Measurements from ENCODE around the gene PROM2. TPM values are rescaled to one million over a fixed set of nuclear protein-coding genes. Genes with fewer than 3 reads are reported as not detected.

Gene PROM2
- total and polyA plus RNA-seq, 2 donors (not counting 3 experiments of a cell fraction or from before 2014, with no cell fraction given), result 0.39 to 0.60 TPM

GRCh38 chr2:95319481-95320343, 45.5 kb downstream of the PROM2 start:
- TF ChIP-seq FOS (IDR thresholded peaks at IDR 0.05; ENCODE audit: borderline replicate concordance, insufficient read depth, low read length) (no peak), MAX (IDR thresholded peaks at IDR 0.05; ENCODE audit: insufficient read depth, insufficient read length) (no peak), MYC (IDR thresholded peaks at IDR 0.05; ENCODE audit: low read depth, low read length) (no peak), EZH2 (IDR thresholded peaks at IDR 0.05; ENCODE audit: borderline replicate concordance, low read depth, low read length, severe bottlenecking) (no peak)
- Histone ChIP-seq H3K79me2 (ENCODE audit: control insufficient read depth, insufficient read depth, low read length) (no peaks in the 10 kb centered on the region), H3K4me2 (ENCODE audit: insufficient read depth, low read length) (no peak overlapping the region), H3K36me3 (ENCODE audit: control insufficient read depth in 2 of 2, extremely low read depth in 1 of 2, insufficient read depth in 2 of 2, low read length in 2 of 2) (no peaks in the 10 kb centered on the region), H3K4me1 (ENCODE audit: control insufficient read depth, extremely low read depth, insufficient read depth, low read length) (no peaks in the 10 kb centered on the region), H2AFZ (ENCODE audit: low read depth, low read length) (no peak overlapping the region), H3K4me3 (replicated peaks in 1 of 3; ENCODE audit: insufficient read depth in 1 of 3, low read depth in 1 of 3, low read length in 3 of 3) (no peak overlapping the region), H3K9me3 (replicated peaks; ENCODE audit: control insufficient read depth, insufficient read depth, low read length) (no peaks in the 10 kb centered on the region), H3K9ac (replicated peaks; ENCODE audit: extremely low read depth, insufficient read depth, low read length) (no peak overlapping the region), H3K27me3 (ENCODE audit: control insufficient read depth in 2 of 2, insufficient read depth in 2 of 2, low read length in 2 of 2) (no peaks in the 10 kb centered on the region), H4K20me1 (replicated peaks; ENCODE audit: control insufficient read depth, extremely low read depth, insufficient read depth, low read length) (no peaks in the 10 kb centered on the region), H3K27ac (ENCODE audit: insufficient read depth, low read depth, low read length) (no peak overlapping the region), H3K9me1 (replicated peaks; ENCODE audit: control insufficient read depth, extremely low read depth, insufficient read depth, low read length) (no peaks in the 10 kb centered on the region)
- no peak for FAIRE-seq
- POLR2A ChIA-PET, result no interaction called here
- intact Hi-C loops (cut with micrococcal nuclease), result no loop called here
- CTCF ChIA-PET, result interaction anchor here (1.0 kb wide), 1 partner anchor 243 kb away, joined by 3 read pairs; no protein-coding TSS in a partner anchor
- no TSS peak for BruUV-seq (replicated peaks)
- dilution Hi-C loops (cut with MboI; ENCODE audit: extremely low pct_ligation_motif_present, low sequenced_read_pairs), result no loop called here
- no peak for DNase-seq (ENCODE audit: low read depth, low spot score)

- no peak overlapping the region for H3K27ac ChIP-seq (ENCODE audit: insufficient read depth, low read depth, low read length)
- intact Hi-C loops (cut with micrococcal nuclease), result no loop called here
- no peak overlapping the region for H2AFZ ChIP-seq (ENCODE audit: low read depth, low read length)
- no peak for TF ChIP-seq EZH2 (IDR thresholded peaks at IDR 0.05; ENCODE audit: borderline replicate concordance, low read depth, low read length, severe bottlenecking)
- TF ChIP-seq JUN (IDR thresholded peaks at IDR 0.05; ENCODE audit: borderline replicate concordance, insufficient read depth, insufficient read length, low read depth), result no peak
- no peak for TF ChIP-seq POLR2A (IDR thresholded peaks at IDR 0.05; ENCODE audit: low read depth, low read length)
- TF ChIP-seq MAX (IDR thresholded peaks at IDR 0.05; ENCODE audit: insufficient read depth, insufficient read length), result no peak
- no peak for TF ChIP-seq GATA2 (IDR thresholded peaks at IDR 0.05; ENCODE audit: insufficient read depth, insufficient read length, low read depth, low read length)
- TF ChIP-seq MYC (IDR thresholded peaks at IDR 0.05; ENCODE audit: low read depth, low read length), result no peak
- TF ChIP-seq FOS (IDR thresholded peaks at IDR 0.05; ENCODE audit: borderline replicate concordance, insufficient read depth, low read length), result no peak
- TF ChIP-seq CTCF (IDR thresholded peaks at IDR 0.05; ENCODE audit: extremely low read depth in 1 of 2, insufficient read depth in 1 of 2, low read depth in 1 of 2, low read length in 2 of 2), result no peak
- ChIA-PET CTCF (interaction anchor here (1.0 kb wide), 1 partner anchor 244 kb away, joined by 3 read pairs; no protein-coding TSS in a partner anchor), POLR2A (no interaction called here)
- no peaks in the 10 kb centered on the region for H3K79me2 ChIP-seq (ENCODE audit: control insufficient read depth, insufficient read depth, low read length)
- H3K9me1 ChIP-seq (replicated peaks; ENCODE audit: control insufficient read depth, extremely low read depth, insufficient read depth, low read length), result no peaks in the 10 kb centered on the region
- H4K20me1 ChIP-seq (replicated peaks; ENCODE audit: control insufficient read depth, extremely low read depth, insufficient read depth, low read length), result no peaks in the 10 kb centered on the region
- dilution Hi-C loops (cut with MboI; ENCODE audit: extremely low pct_ligation_motif_present, low sequenced_read_pairs), result no loop called here
- H3K36me3 ChIP-seq (ENCODE audit: control insufficient read depth in 2 of 2, extremely low read depth in 1 of 2, insufficient read depth in 2 of 2, low read length in 2 of 2), result no peaks in the 10 kb centered on the region
- H3K9ac ChIP-seq (replicated peaks; ENCODE audit: extremely low read depth, insufficient read depth, low read length), result no peak overlapping the region
- no peaks in the 10 kb centered on the region for H3K9me3 ChIP-seq (replicated peaks; ENCODE audit: control insufficient read depth, insufficient read depth, low read length)
- FAIRE-seq (no peak), DNase-seq (ENCODE audit: low read depth, low spot score) (no peak)
- no peak overlapping the region for H3K4me3 ChIP-seq (replicated peaks in 1 of 3; ENCODE audit: insufficient read depth in 1 of 3, low read depth in 1 of 3, low read length in 3 of 3)
- no peaks in the 10 kb centered on the region for H3K27me3 ChIP-seq (ENCODE audit: control insufficient read depth in 2 of 2, insufficient read depth in 2 of 2, low read length in 2 of 2)
- no peaks in the 10 kb centered on the region for H3K4me1 ChIP-seq (ENCODE audit: control insufficient read depth, extremely low read depth, insufficient read depth, low read length)
- no TSS peak for BruUV-seq (replicated peaks)
- no peak overlapping the region for H3K4me2 ChIP-seq (ENCODE audit: insufficient read depth, low read length)
Measured at GRCh38 chr2:95320344-95320712, 46.1 kb downstream of the PROM2 start.
